Neural progenitor cell (in vitro differentiated cells): ENCODE data around the gene WDR76.
"Not testable (repeated sequence)": the region's sequence is repeated elsewhere in the genome, so short reads cannot be mapped to it uniquely, and the experiment has no call there.

ENCODE experiments used
- CTCF ChIP-seq: fragments of 200-600 bp; sonication (generic); IDR thresholded peaks from 2 replicates; pipeline ENCODE4 v1.5.1; 2017; ENCODE audit warnings: antibody characterized with exemption, mild to moderate bottlenecking
- EZH2 ChIP-seq: fragments of 200-600 bp; sonication (generic); IDR thresholded peaks from 2 replicates; pipeline ENCODE4 v1.6.1; 2017; ENCODE audit warnings: antibody characterized with exemption, mild to moderate bottlenecking, moderate library complexity

DNA sequence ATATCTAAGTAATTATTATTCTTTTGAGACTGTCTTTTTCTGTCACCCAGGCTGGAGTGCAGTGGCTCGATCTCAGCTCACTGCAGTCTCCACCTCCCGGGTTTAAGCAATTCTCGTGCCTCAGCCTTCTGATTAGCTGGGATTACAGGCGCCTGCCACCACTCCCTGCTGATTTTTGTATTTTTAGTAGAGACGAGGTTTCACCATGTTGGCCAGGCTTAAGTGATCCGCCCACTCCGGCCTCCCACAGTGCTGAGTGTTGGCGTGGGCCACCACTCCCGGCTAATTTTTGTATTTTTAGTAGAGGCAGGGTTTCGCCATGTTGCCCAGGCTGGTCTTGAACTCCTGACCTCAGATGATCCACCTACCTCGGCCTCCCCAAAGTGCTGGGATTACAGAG, 1.5 kb upstream of the WDR76 start:
- not testable (repeated sequence) for TF ChIP-seq EZH2, CTCF
